GM18499 (cell line): ENCODE measurements around the gene CCBE1.
"Not testable (repeated sequence)": the region's sequence is repeated elsewhere in the genome, so short reads cannot be mapped to it uniquely, and the experiment has no call there.

Experiments
- ATAC-seq: cut with Tn5 transposase; IDR thresholded peaks from one replicate; pipeline ENCODE4 v1.9.1; 2021; ENCODE audit warnings: moderate number of reproducible peaks; ENCODE audit not compliant: insufficient read depth, unreplicated experiment

The CCBE1 gene

GRCh38 chr18:59697236-59697932 lies at the start of gene CCBE1:
Gene CCBE1, minus strand, starts transcription at chr18:59697423.
- ATAC-seq, result no peak

DNA sequence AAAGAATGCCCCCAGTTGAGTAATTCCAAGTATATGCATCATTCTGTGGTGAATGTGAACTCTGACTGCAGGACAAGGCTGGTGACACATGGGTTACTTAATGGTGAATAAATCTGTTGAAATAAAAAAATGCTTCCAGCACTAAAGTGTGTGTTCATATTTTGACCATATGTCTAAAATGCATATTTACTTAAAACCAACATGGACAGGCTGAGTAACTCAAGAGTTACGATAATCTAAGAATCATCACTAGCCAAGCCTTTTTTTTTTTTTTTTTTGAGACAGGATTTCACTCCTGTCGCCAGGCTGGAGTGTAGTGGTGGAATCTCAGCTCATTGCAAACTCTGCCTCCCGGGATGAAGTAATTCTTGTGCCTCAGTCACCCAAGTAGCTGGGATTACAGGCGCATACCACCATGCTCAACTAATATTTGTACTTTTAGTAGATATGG lies 47.1 kb upstream of the CCBE1 start:
- ATAC-seq, result no peak

DNA sequence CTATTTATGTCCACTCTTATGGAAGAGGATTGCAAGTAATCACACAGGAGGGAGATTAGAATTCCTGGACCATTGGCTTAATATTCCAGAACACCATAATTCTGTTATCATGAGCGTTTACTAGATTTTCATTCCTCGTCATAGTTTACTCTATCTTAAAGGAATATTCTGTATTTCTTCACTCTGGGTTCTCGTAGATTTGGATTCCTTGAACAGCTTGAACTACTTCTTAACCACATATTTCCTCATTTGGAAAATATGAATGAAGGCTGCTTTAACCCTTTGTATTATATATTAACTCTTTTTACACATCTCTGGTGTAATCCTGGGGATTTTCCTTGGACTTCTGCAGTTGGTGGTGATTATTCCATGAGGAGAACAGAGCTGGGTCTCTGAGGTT lies 46.3 kb upstream of the CCBE1 start:
- ATAC-seq, result no peak

DNA sequence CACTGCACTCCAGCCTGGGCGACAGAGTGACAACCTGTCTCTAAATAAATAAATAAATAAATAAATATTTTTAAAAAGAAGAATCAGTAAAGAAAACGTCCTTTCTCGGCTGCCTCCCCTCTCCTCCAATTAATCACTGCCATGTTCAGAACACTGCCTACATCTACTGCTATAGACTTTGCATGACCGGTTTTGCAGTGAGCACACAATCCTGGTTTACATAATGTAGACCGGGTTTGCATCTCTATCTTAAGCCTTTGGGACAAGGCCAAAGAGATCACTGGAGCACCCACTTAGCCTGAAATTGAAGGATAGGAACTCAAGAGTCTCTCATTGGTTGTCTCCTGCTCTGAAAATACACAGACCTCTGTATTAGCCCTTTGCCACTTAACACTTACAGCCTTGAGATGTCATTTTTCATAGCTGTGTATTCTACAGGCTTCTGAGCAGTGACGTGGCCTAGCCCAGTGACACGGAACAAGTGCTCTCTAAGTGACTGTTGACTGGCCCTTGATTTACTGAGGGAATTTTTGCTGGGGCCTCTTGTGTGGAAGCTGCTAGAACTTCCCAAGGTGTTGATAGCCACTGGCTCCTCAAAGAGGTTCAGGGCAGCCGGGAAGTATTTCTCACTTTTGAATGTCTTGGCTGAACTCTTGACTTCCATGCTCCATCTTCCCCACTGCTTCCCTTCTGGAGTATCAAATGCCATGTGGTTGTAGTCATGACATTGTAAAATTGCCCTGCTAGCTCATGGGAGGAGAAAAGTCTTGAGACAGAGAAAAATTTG lies 45.3 kb upstream of the CCBE1 start:
- ATAC-seq, result no peak

- no peak for ATAC-seq
Measured at GRCh38 chr18:59740141-59740540, 42.9 kb upstream of the CCBE1 start.

DNA sequence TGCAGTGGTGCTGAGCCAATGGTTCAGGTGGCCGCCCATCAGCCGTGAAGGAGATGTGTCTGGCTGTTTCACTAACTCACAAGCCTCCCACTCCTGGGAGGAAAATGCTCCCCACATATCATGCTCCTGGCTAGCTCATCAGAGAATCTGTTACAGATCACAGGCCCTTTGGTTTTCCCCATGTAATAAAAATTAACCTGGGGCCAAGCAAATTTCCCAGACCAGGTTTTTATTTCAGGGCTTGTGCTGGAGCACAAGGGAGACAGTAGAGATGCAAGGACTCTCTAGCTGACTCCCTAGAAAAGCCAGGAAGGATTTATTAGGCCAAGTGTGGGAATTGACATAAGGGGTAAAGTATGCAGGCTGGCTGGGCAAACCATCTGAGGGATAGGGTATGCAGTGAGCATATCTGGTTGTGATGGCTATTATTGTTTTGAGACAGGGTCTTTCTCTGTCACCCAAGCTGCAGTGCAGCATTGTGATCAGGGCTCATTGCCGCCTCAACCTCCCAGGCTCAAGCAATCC lies 40.6 kb upstream of the CCBE1 start:
- no peak for ATAC-seq

- ATAC-seq, result not testable (repeated sequence)
Measured at GRCh38 chr18:59737335-59737734, 40.1 kb upstream of the CCBE1 start.

DNA sequence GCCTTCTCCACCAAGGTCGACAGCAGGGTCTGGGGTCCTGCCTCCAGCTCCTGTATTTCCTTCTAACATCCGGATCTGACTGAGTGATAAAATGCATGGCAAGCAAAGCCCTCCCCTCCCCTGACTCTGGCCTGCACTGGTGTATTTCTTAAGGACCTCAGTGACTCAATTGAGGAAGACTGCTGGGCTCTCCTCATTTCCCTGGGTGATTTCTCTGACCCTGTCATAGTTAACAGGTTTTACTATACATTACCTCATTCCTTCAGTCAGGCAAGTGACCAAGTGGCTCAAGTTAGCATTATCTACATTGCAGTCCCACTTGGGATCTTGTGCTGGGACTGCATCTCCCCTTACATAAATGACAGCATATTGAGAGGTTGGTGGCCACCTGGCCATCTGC lies 38.8 kb upstream of the CCBE1 start:
- ATAC-seq, result no peak

GRCh38 chr18:59735269-59735860 lies 38.1 kb upstream of the CCBE1 start:
- ATAC-seq, result no peak

DNA sequence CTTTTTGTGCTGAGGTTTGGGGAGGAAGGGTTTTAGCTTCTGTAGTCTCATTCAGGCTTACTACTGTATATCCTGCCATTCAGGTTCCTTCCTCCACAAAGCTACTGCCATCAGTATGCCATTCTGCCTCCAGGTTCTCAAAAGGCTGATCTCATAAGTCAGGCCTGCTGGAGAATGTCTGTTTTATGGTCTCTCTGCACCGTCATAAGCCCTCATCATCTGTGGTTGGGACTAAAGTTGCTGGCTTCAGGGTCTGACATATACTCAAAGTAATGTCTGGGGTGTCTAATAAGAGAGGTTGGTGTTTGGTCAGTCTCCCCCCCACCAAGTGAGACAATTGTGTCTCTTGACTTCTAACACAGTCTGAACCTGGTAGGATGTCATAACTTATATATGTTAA lies 36.2 kb upstream of the CCBE1 start:
- no peak for ATAC-seq

DNA sequence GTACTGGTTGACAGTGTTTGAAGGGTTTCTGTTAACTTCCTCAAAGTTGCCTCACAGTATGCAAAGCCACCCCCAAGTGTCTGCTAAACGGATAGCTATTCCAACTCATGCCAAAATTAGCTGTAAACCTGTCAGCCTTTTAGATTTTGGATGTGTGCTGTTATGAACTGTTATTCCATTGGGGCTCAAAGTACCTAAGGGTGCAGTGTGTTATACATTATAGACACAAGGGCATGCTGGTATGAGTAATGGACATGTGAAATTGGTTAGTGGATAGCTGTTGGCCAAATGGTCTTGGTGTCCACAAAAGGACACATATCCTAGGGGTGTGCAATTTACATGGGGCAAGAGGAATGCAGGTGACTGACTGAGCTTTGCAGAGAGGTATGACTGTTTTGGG lies 33.7 kb upstream of the CCBE1 start:
- no peak for ATAC-seq

- ATAC-seq, result no peak
Measured at GRCh38 chr18:59729781-59730180, 32.6 kb upstream of the CCBE1 start.

DNA sequence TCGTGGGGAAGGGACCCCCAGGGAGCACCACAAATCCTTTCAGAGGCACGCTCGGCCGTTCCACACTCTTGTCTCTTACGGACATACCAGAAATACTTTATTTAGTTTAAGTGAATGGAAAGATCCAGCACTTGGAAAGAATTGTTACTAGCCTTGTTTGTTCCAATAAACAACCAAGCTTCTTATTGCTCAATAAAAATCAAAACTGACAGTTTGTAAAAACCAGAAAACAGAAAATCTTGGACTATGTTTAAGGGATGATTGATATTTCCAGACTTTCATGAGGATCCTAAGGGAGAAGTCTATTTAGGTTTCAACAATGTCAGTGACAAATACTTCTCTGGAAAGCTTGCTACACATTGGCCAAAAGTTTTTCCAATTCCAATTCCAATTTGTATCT lies 31.6 kb upstream of the CCBE1 start:
- ATAC-seq, result no peak

DNA sequence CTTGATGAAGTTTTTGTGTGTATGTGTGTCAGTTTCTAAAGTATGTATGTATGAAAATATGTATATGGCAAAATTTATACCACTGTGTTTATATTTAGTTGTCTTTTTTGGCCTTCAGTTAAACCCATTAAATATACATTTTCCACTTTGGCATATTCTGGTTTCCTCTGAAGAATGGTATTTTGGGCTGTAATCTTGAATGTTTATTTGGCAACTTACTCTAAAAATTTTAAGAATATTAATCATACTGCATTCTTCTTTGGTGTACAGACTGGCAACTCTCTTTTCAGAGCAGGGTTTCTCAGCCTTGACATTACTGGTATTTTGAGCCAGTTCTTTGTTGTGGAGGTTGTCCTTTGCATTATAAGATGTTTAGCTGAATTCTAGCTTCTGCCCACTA lies 27.9 kb upstream of the CCBE1 start:
- no peak for ATAC-seq

DNA sequence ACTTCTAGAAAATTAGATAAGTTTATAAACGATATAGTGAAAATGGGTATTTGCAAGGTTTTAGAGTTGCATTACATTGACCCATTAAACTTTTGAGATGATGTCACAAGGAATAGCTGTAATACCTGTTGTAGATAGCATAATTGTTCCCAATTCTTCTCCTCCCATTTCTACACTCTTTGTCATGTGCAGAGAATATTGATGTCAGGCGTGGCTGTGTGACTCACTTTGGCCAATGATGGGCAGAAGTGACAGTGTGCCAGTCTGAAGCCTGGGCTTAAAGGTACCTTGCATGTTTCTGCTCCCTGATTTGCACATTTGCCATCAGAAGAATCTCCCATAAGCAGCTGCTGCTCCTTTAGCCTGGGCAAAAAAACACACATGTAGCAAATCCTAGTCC lies 26.9 kb upstream of the CCBE1 start:
- no peak for ATAC-seq

DNA sequence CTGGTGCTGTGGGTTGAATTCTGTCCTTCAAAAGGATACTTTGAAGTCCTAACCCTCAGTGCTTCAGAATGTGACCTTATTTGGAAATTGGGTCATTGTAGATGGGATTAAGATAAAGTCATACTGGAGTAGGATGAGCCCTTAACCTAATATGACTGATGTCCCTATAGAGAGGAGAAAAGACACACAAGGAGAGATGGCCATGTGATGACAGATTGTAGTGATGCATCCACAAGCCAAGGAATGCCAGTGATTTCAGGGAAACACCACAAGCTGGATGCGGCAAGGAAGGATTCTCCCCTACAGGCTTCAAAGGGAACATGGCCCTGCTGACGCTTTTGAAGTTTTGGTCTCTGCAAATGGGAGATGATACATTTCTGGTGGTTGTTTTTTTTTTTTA lies 24.7 kb upstream of the CCBE1 start:
- ATAC-seq, result no peak

GRCh38 chr18:59721211-59721610 lies 24.0 kb upstream of the CCBE1 start:
- no peak for ATAC-seq

DNA sequence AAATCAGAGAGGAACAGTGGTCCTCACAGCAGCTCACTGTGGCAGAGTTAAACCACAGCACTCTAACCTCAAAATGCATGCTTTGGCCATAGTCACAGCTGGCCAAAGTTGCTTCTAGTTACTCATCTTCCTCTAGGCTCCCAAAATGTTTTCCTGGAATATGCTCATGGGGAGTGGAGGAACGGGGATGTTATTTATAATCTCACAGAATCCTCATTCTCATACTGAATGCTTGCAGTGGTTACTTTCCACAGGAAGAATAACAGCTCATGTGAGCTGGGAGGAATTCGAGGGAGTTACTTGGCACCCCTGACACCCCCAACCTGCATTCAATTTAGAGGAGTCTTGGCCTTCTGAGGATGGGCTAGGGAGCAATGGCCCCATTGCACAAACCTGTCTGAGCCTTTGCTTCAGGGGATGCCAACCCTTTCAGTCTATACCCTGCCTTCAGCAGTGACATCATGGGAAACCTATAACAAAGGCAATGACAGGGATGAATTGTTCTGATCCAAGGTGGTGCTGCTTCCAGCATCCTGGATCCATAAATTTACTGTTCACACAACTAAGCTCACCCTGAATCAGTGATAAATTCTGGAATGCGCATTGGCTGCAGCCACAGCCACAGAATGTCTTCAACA lies 22.4 kb upstream of the CCBE1 start:
- no peak for ATAC-seq

- no peak for ATAC-seq
Measured at GRCh38 chr18:59718464-59719157, 21.4 kb upstream of the CCBE1 start.

DNA sequence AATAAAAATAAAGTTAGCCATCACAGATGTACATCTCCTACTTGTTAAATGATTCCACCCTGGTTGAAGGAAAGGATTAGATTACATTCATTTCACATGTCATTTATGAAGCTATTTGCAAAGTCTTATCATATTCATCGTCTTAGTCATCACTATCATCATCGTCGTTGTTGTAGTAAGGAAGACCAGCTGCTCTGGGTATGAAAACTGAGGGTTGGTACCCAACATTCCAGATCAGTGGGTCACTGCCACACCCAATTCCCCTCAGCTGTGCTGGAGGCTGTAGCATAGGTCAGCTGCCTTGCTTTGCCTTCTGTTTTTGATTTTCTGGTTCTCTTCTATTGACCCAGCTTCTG lies 20.9 kb upstream of the CCBE1 start:
- ATAC-seq, result no peak
